ENCODE data around the gene SLIT3. TPM values are rescaled to one million over a fixed set of nuclear protein-coding genes. Genes with fewer than 3 reads are reported as not detected.

The SLIT3 gene
- total and polyA plus RNA-seq, 4 experiments from 2014 or later: not detected

- ChIA-PET CTCF (ENCODE audit: partially characterized antibody) (no interaction called here), POLR2A (ENCODE audit: partially characterized antibody) (no interaction called here)
- no peaks in the 10 kb centered on the region for H3K36me3 Mint-ChIP-seq
- no peak overlapping the region for H3K4me3 ChIP-seq (ENCODE audit: low read length in 2 of 2)
- H3K9me3 Mint-ChIP-seq: peaks cover 0 to 2% (median 0%) of the 10 kb centered on the region in 8 donors
- H3K4me1 ChIP-seq (ENCODE audit: insufficient read depth, low read length): peaks cover 3% of the 10 kb centered on the region
- intact Hi-C loops (cut with micrococcal nuclease): no loop called here
- DNase-seq: no peak
- H3K27me3 ChIP-seq (ENCODE audit: insufficient read depth, low read length): no peaks in the 10 kb centered on the region
- H3K27ac Mint-ChIP-seq: no peak overlapping the region
- no peak overlapping the region for H3K4me3 Mint-ChIP-seq
- no peaks in the 10 kb centered on the region for H3K9me3 ChIP-seq (ENCODE audit: control insufficient read depth in 1 of 2, low read length in 2 of 2)
- peaks cover 14 to 29% (median 28%) of the 10 kb centered on the region in 4 donors for H3K4me1 Mint-ChIP-seq
- H3K36me3 ChIP-seq (ENCODE audit: insufficient read depth, low read length): no peaks in the 10 kb centered on the region
- no peaks in the 10 kb centered on the region for H3K27me3 Mint-ChIP-seq
- H3K27ac ChIP-seq (ENCODE audit: low read depth, low read length): no peak overlapping the region
Measured at GRCh38 chr5:168848569-168848968, 452.4 kb downstream of the SLIT3 start.

- POLR2A ChIA-PET (ENCODE audit: partially characterized antibody): no interaction called here
- Histone ChIP-seq H3K4me3 (ENCODE audit: low read length in 2 of 2) (no peak overlapping the region), H3K27ac (ENCODE audit: low read depth, low read length) (no peak overlapping the region), H3K4me1 (ENCODE audit: insufficient read depth, low read length) (peaks cover 3% of the 10 kb centered on the region), H3K9me3 (ENCODE audit: control insufficient read depth in 1 of 2, low read length in 2 of 2) (no peaks in the 10 kb centered on the region), H3K27me3 (ENCODE audit: insufficient read depth, low read length) (no peaks in the 10 kb centered on the region), H3K36me3 (ENCODE audit: insufficient read depth, low read length) (no peaks in the 10 kb centered on the region)
- no peak overlapping the region for H3K27ac Mint-ChIP-seq
- no peak for DNase-seq
- CTCF ChIA-PET (ENCODE audit: partially characterized antibody): no interaction called here
- H3K9me3 Mint-ChIP-seq: peaks cover 0 to 2% (median 0%) of the 10 kb centered on the region in 8 donors
- H3K4me1 Mint-ChIP-seq: peaks cover 13 to 24% (median 23%) of the 10 kb centered on the region in 4 donors
- H3K27me3 Mint-ChIP-seq: no peaks in the 10 kb centered on the region
- no peak overlapping the region for H3K4me3 Mint-ChIP-seq
- no peaks in the 10 kb centered on the region for H3K36me3 Mint-ChIP-seq
- intact Hi-C loops (cut with micrococcal nuclease): no loop called here
Measured at GRCh38 chr5:168847511-168848073, 453.3 kb downstream of the SLIT3 start.

GRCh38 chr5:168844922-168845296 is 456.0 kb downstream of the SLIT3 start:
- POLR2A ChIA-PET (ENCODE audit: partially characterized antibody): no interaction called here
- Histone ChIP-seq H3K9me3 (ENCODE audit: control insufficient read depth in 1 of 2, low read length in 2 of 2) (no peaks in the 10 kb centered on the region), H3K4me1 (ENCODE audit: insufficient read depth, low read length) (no peaks in the 10 kb centered on the region), H3K4me3 (ENCODE audit: low read length in 2 of 2) (no peak overlapping the region), H3K27me3 (ENCODE audit: insufficient read depth, low read length) (no peaks in the 10 kb centered on the region), H3K36me3 (ENCODE audit: insufficient read depth, low read length) (no peaks in the 10 kb centered on the region), H3K27ac (ENCODE audit: low read depth, low read length) (no peak overlapping the region)
- H3K27me3 Mint-ChIP-seq: peaks cover 0 to 9% of the 10 kb centered on the region in 2 donors
- intact Hi-C loops (cut with micrococcal nuclease): no loop called here
- CTCF ChIA-PET (ENCODE audit: partially characterized antibody): no interaction called here
- no peaks in the 10 kb centered on the region for H3K36me3 Mint-ChIP-seq
- no peak overlapping the region for H3K4me3 Mint-ChIP-seq
- H3K27ac Mint-ChIP-seq: peak overlapping the region in 1 of 7 donors; percentile 10
- H3K4me1 Mint-ChIP-seq: peaks cover 0 to under 1% (median under 1%) of the 10 kb centered on the region in 4 donors
- DNase-seq: no peak
- peaks cover 0 to 2% (median 0%) of the 10 kb centered on the region in 8 donors for H3K9me3 Mint-ChIP-seq

GRCh38 chr5:168844016-168844921 is 456.7 kb downstream of the SLIT3 start:
- peaks cover 0 to 9% of the 10 kb centered on the region in 2 donors for H3K27me3 Mint-ChIP-seq
- no peaks in the 10 kb centered on the region for H3K9me3 ChIP-seq (ENCODE audit: control insufficient read depth in 1 of 2, low read length in 2 of 2)
- CTCF ChIA-PET (ENCODE audit: partially characterized antibody): no interaction called here
- no peaks in the 10 kb centered on the region for H3K36me3 Mint-ChIP-seq
- no peaks in the 10 kb centered on the region for H3K4me1 Mint-ChIP-seq
- no peak overlapping the region for H3K27ac ChIP-seq (ENCODE audit: low read depth, low read length)
- no peaks in the 10 kb centered on the region for H3K27me3 ChIP-seq (ENCODE audit: insufficient read depth, low read length)
- H3K9me3 Mint-ChIP-seq: peaks cover 0 to 2% (median 0%) of the 10 kb centered on the region in 8 donors
- no peak overlapping the region for H3K4me3 ChIP-seq (ENCODE audit: low read length in 2 of 2)
- no peaks in the 10 kb centered on the region for H3K4me1 ChIP-seq (ENCODE audit: insufficient read depth, low read length)
- H3K36me3 ChIP-seq (ENCODE audit: insufficient read depth, low read length): no peaks in the 10 kb centered on the region
- intact Hi-C loops (cut with micrococcal nuclease): no loop called here
- H3K27ac Mint-ChIP-seq: no peak overlapping the region
- no peak for DNase-seq
- POLR2A ChIA-PET (ENCODE audit: partially characterized antibody): no interaction called here
- no peak overlapping the region for H3K4me3 Mint-ChIP-seq

GRCh38 chr5:168843277-168844015 is 457.5 kb downstream of the SLIT3 start:
- no peak overlapping the region for H3K27ac Mint-ChIP-seq
- Histone ChIP-seq H3K36me3 (ENCODE audit: insufficient read depth, low read length) (no peaks in the 10 kb centered on the region), H3K9me3 (ENCODE audit: control insufficient read depth in 1 of 2, low read length in 2 of 2) (no peaks in the 10 kb centered on the region), H3K4me1 (ENCODE audit: insufficient read depth, low read length) (no peaks in the 10 kb centered on the region), H3K4me3 (ENCODE audit: low read length in 2 of 2) (no peak overlapping the region), H3K27ac (ENCODE audit: low read depth, low read length) (no peak overlapping the region), H3K27me3 (ENCODE audit: insufficient read depth, low read length) (no peaks in the 10 kb centered on the region)
- no peak overlapping the region for H3K4me3 Mint-ChIP-seq
- no peaks in the 10 kb centered on the region for H3K4me1 Mint-ChIP-seq
- H3K27me3 Mint-ChIP-seq: peaks cover 0 to 9% of the 10 kb centered on the region in 2 donors
- no peaks in the 10 kb centered on the region for H3K36me3 Mint-ChIP-seq
- DNase-seq: no peak
- ChIA-PET CTCF (ENCODE audit: partially characterized antibody) (no interaction called here), POLR2A (ENCODE audit: partially characterized antibody) (no interaction called here)
- intact Hi-C loops (cut with micrococcal nuclease): no loop called here
- H3K9me3 Mint-ChIP-seq: peaks cover 0 to 2% (median 0%) of the 10 kb centered on the region in 8 donors

GRCh38 chr5:168842571-168843205 is 458.3 kb downstream of the SLIT3 start:
- intact Hi-C loops (cut with micrococcal nuclease): no loop called here
- no peak overlapping the region for H3K4me3 Mint-ChIP-seq
- Histone ChIP-seq H3K4me1 (ENCODE audit: insufficient read depth, low read length) (no peaks in the 10 kb centered on the region), H3K4me3 (ENCODE audit: low read length in 2 of 2) (no peak overlapping the region), H3K9me3 (ENCODE audit: control insufficient read depth in 1 of 2, low read length in 2 of 2) (no peaks in the 10 kb centered on the region), H3K27ac (ENCODE audit: low read depth, low read length) (no peak overlapping the region), H3K36me3 (ENCODE audit: insufficient read depth, low read length) (no peaks in the 10 kb centered on the region), H3K27me3 (ENCODE audit: insufficient read depth, low read length) (no peaks in the 10 kb centered on the region)
- DNase-seq: no peak
- no peaks in the 10 kb centered on the region for H3K36me3 Mint-ChIP-seq
- H3K27ac Mint-ChIP-seq: no peak overlapping the region
- ChIA-PET CTCF (ENCODE audit: partially characterized antibody) (no interaction called here), POLR2A (ENCODE audit: partially characterized antibody) (no interaction called here)
- H3K9me3 Mint-ChIP-seq: peaks cover 0 to 2% (median 0%) of the 10 kb centered on the region in 8 donors
- H3K4me1 Mint-ChIP-seq: no peaks in the 10 kb centered on the region
- peaks cover 0 to 9% of the 10 kb centered on the region in 2 donors for H3K27me3 Mint-ChIP-seq

- H3K9me3 Mint-ChIP-seq: peaks cover 0 to 2% (median 0%) of the 10 kb centered on the region in 8 donors
- H3K4me1 Mint-ChIP-seq: peaks cover 0 to 8% (median 4%) of the 10 kb centered on the region in 4 donors
- no peak overlapping the region for H3K4me3 Mint-ChIP-seq
- Histone ChIP-seq H3K4me1 (ENCODE audit: insufficient read depth, low read length) (no peaks in the 10 kb centered on the region), H3K9me3 (ENCODE audit: control insufficient read depth in 1 of 2, low read length in 2 of 2) (no peaks in the 10 kb centered on the region), H3K36me3 (ENCODE audit: insufficient read depth, low read length) (no peaks in the 10 kb centered on the region), H3K27me3 (ENCODE audit: insufficient read depth, low read length) (no peaks in the 10 kb centered on the region), H3K27ac (ENCODE audit: low read depth, low read length) (no peak overlapping the region), H3K4me3 (ENCODE audit: low read length in 2 of 2) (no peak overlapping the region)
- no peak for DNase-seq
- intact Hi-C loops (cut with micrococcal nuclease): no loop called here
- no peaks in the 10 kb centered on the region for H3K36me3 Mint-ChIP-seq
- peaks cover 3 to 13% of the 10 kb centered on the region in 2 donors for H3K27me3 Mint-ChIP-seq
- H3K27ac Mint-ChIP-seq: no peak overlapping the region
- ChIA-PET CTCF (ENCODE audit: partially characterized antibody) (no interaction called here), POLR2A (ENCODE audit: partially characterized antibody) (no interaction called here)
Measured at GRCh38 chr5:168837852-168838251, 463.1 kb downstream of the SLIT3 start.

All from CD4-positive, alpha-beta memory T cell (primary cell).